GM12891 (cell line): ENCODE data around the gene EML6.

Experiments used
- POLR2A ChIP-seq: IDR thresholded peaks from 2 replicates; pipeline ENCODE4 v1.6.1; 2011; ENCODE audit warnings: low read depth, low read length, control low read depth
- POLR2AphosphoS5 ChIP-seq: IDR thresholded peaks from 2 replicates; pipeline ENCODE4 v1.6.1; 2011; ENCODE audit warnings: low read depth, low read length, control low read depth

GRCh38 chr2:54916637-54917036, 193.2 kb downstream of the EML6 start:
- TF ChIP-seq POLR2AphosphoS5 = no peak
- no peak for TF ChIP-seq POLR2A
